T-helper 1 cell (primary cell): Measurements from ENCODE around the gene TACC2.

Experiments
- DNase-seq, 5 donors: peaks; one replicate each; pipeline ENCODE4 v3.0.0-alpha.2; 2012 to 2020

TACC2 gene

GRCh38 chr10:122172361-122173008 is 183.5 kb downstream of the TACC2 start:
- no peak for DNase-seq

DNA sequence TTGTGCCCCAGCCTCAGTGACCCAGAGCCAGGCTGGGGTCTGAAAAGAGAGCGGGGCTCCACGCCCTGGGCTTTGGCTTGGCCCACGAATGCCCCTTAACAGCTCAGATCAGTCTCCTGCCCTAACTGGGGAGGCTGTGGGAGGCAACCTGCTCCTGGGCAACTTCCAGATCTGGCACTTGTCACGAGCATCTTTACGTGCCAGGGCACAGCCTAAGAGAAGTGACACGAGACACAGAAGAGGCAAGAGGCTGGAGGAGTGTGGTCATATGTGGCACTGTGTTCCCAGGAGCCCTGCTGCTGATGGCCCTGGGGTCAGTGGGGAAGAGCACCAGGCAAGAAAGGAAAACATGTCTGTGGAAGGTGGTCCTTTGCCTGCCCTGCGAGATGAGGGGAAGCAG is 184.4 kb downstream of the TACC2 start:
- no peak for DNase-seq

GRCh38 chr10:122173766-122174435 is 184.9 kb downstream of the TACC2 start:
- DNase-seq, result no peak

DNA sequence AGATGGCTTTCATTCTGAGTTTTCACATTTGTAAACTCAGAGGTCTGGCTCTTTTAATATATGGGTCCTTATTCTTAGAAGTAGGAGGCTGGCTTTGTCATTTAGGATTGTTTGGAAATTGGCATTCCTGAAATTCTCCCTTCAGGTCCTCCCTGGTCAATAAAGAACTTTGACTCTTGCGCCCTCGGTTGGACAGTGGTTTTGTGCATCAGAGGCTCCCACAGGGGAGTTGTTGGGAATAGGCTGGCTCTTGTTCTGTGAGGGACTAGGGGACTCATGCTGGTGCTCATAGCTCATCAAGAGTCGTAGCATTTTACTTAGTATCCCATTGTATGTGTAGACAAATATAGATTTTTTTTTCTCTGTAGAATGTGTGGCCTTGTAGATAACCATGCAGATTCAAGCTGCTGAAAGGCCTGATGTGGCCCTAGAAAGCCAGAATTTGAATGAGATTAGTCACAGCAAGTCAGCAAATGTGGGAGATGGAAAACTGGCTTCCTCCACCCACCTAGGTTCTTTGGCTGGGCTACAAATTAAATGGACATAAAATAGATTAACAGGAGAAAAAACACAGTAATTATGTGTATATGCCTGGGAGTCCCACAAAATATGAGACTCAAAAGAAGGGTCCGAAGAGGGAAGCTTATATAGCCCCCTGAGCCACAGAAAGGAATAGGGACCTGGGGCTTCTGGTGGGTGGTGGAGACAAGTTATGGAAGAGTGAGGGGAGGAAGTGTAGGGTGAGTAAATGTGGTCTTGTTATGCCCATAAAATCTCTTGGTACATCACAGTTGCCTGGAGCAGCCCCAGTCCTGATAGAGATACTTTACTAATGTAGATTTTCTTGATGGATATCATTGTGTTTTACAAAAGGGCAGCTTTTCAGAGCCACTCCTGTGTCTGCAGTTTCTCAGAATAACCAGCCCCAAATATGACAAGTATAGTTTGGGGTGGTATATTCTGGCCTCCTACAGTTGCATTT is 187.6 kb downstream of the TACC2 start:
- DNase-seq, result no peak

DNA sequence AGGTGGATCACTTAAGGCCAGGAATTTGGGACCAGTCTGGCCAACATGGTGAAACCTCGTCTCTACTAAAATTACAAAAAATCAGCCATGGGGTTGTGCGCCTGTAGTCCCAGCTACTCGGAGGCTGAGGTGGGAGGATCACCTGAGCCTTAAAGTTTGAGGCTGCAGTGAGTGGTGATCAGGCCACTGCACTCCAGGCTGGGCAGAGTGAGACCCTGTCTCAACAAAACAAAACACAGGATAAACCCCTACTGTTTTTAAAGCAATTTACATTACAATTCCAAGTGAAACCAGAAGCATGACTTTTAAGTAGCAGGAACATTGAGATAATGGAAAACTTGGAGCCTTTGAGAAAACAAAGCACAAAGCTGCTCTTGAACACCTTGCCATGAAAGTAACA is 189.7 kb downstream of the TACC2 start:
- no peak for DNase-seq

DNA sequence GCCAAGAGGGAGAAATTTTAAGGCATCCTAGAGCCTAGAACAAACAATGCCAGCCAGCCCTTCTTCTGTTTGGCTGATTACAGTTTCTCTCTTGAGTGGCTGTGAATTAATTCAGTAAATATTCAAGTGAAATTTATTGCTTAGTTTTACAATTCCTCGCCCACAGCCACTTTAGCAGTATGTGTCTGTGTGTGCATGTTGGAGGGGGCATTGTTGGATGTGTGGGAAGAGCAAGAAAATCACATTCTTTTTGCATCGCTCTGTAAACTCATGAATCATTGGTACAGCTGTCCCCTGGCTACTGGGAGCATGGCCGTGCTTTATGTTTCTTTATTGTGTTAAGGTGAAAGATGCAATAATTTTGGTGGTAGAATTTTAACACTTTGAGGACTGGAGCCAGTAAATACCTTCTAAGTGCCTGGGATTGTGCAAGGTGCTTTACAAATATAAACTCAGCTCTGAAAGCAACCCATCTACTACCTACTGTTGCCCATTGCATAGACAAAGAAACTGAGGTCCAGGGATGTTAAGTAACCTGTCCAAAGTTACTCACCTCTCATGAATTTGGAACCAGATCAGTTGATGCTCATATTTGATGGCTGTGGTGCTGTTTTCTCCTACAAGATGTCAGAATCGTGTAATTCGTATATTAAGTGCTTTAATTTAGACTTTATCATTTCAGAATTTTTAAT is 192.2 kb downstream of the TACC2 start:
- no peak for DNase-seq

DNA sequence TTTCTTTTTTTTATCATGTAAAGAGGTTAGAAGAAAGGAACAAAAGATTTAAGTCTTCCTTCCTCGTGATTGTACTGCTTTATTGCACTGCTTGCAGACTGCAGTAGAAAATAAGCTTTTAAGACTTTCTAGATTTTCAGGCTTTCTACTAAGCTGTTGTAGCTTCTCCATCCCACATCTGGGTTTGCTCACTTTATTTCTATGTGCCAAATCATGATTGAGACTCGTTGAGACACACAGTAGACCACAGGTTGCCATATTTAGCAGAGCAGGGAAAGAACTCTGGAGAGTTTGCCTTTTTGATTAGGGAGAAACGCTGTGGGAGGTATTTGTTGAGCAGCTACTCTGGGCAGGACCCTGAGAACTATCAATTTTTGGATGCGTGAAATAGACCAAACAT is 192.9 kb downstream of the TACC2 start:
- no peak for DNase-seq

- DNase-seq, result no peak
Observed at GRCh38 chr10:122182308-122182707, 193.3 kb downstream of the TACC2 start.

GRCh38 chr10:122184254-122184653 is 195.3 kb downstream of the TACC2 start:
- no peak for DNase-seq

GRCh38 chr10:122185643-122186042 is 196.7 kb downstream of the TACC2 start:
- no peak for DNase-seq

- no peak for DNase-seq
Observed at GRCh38 chr10:122186816-122187810, 198.2 kb downstream of the TACC2 start.

DNA sequence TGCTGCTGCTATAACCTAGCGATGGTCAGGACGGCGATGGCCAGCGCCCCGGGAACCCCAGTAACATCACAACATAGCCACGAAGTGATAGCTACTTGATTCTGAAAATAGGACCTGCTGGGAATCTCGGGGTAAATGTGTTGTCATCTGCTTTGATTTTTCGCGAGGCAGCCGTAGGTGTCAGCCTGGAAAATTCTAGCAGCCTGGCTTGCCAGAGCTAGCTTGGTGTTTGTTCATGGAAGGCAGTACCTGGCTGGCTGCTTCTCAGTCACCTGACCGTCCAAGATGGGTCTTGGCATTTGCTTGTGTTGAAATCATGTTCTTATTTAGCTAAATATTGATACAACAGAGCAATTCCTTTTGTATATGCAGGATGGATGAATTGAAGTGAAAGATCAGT is 199.7 kb downstream of the TACC2 start:
- DNase-seq, result no peak

- DNase-seq, result no peak
Observed at GRCh38 chr10:122189185-122189584, 200.2 kb downstream of the TACC2 start.

- DNase-seq, result no peak
Observed at GRCh38 chr10:122190176-122190943, 201.4 kb downstream of the TACC2 start.

GRCh38 chr10:122191936-122192541 is 203.1 kb downstream of the TACC2 start:
- no peak for DNase-seq

DNA sequence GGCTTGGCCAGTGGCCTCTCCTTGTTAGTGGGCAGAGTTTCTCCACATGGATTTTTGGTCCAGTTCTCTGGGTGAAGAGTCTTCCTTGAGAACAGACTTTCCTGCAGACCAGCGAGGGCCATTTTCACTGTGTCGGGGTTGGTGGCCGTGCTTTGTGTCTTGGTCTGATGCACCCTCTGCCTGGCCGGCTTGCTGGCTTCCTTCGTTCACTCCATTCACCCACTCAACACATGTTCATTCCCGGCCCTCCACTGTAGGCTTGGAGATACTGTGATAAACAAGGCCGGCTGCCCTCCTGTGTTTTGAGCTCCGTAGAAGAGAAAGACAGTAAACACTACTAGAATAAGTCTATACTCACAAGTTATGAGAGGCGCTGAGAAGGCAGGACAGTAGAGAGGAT is 205.3 kb downstream of the TACC2 start:
- no peak for DNase-seq

- DNase-seq, result no peak
Observed at GRCh38 chr10:122196218-122196617, 207.3 kb downstream of the TACC2 start.

DNA sequence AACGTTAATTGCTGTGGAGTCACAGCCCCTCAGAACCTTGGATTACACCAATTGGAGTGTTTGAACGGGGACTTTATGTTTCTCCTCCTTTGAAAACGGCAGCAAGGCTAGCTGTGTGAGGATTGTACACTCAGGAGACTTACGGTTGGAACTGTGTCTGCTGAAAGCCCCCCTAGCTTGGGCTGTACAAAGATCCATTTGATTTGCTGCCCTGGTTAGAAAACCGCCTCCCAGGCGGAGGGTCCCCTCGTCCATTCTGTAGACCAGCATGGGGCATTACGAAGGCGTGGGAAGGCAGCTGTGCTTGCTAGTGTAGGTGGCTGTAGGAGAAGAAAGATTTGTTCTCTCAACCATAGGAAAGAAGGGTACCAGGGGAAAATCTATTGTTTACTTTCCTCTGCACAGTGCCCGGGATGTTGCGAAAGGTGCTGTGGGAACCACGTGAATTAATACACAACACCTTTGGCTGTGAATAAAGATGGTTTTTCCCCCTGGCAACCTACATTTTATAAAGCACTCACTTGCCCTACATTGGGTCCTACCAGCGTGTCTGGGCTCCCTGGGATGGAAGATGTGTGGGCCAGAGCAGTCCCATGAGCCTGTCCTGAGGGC is 208.8 kb downstream of the TACC2 start:
- DNase-seq, result no peak

GRCh38 chr10:122198631-122199030 is 209.7 kb downstream of the TACC2 start:
- no peak for DNase-seq

DNA sequence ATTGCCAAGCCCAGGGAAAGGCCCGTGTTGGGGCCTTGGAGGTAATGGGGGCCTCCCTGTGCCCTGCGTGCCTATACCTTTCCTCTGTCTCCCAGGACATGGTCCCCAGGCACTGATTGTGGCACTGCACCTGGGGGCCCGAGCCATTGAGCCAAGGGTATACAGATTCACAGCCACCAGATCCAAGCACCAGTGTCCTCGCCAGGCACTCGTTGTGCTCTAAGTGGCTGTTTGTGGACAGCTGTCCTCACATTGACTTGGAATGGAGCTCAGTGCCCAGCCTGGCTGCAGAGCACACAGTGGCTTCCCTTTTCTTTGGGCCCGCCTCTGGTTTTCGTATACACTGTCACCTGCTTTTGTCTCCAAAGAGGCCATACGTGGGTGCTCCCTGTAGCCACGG is 210.1 kb downstream of the TACC2 start:
- no peak for DNase-seq
